ENCODE data around the gene CTNNBL1. TPM values are rescaled to one million over a fixed set of nuclear protein-coding genes. Genes with fewer than 3 reads are reported as not detected.
A peak's percentile ranks its signal among the peaks of the same experiment; 100 is the strongest.

Gene CTNNBL1
- total RNA-seq, 1 donor from 2014 or later = 87.7 TPM

DNA sequence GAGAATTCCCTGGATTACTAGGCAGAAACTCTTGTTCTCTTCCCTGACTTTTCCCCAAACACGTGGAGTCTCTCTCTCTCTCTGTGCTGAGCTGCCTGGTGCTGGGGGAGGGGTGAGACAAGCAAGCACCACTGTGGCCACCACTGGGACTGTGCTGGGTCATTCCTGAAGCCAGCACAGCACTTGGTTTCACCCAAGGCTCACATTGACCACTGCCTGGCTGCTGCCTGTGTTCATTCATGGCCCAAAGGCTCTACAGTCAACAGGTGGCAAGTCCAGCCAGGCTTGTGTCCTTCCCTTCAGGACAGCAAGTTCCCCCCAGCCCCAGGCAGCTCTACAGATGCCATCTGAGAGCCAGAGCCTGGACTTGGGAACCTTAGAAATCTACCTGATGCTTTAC lies 92.2 kb downstream of the CTNNBL1 start:
- Mint-ChIP-seq H3K9me3 (peaks cover 2% of the 10 kb centered on the region), H3K4me1 (peaks cover 11% of the 10 kb centered on the region), H3K27ac (ENCODE audit: unreplicated experiment) (no peak overlapping the region), H3K27me3 (ENCODE audit: low read depth) (no peaks in the 10 kb centered on the region), H3K36me3 (ENCODE audit: low read depth) (peaks cover 21% of the 10 kb centered on the region), H3K4me3 (no peak overlapping the region)
- TF ChIP-seq, protein P1, sequence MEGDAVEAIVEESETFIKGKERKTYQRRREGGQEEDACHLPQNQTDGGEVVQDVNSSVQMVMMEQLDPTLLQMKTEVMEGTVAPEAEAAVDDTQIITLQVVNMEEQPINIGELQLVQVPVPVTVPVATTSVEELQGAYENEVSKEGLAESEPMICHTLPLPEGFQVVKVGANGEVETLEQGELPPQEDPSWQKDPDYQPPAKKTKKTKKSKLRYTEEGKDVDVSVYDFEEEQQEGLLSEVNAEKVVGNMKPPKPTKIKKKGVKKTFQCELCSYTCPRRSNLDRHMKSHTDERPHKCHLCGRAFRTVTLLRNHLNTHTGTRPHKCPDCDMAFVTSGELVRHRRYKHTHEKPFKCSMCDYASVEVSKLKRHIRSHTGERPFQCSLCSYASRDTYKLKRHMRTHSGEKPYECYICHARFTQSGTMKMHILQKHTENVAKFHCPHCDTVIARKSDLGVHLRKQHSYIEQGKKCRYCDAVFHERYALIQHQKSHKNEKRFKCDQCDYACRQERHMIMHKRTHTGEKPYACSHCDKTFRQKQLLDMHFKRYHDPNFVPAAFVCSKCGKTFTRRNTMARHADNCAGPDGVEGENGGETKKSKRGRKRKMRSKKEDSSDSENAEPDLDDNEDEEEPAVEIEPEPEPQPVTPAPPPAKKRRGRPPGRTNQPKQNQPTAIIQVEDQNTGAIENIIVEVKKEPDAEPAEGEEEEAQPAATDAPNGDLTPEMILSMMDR (conservative IDR thresholded peaks at IDR 0.05) = no peak
- no peak for DNase-seq (ENCODE audit: low read depth, low spot score)

DNA sequence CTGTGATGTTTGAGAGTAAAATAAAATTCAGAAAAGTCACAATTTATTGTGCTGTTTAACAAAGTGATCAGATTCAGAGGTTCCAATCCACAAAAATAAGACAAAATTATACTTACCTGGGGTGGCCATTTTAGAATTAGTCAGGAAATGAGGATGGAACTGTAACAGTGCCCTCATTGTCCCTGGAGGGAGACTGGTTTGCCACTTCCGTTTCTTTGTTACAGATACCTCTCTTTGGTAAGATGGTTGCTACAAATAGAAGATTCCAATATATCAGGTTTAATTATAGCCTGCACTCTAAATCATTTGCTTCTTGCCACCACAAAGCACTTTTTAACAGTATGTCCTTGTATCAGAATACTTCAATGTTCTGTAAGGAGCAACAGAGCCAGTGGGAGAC lies 95.6 kb downstream of the CTNNBL1 start:
- peaks cover 11% of the 10 kb centered on the region for H3K4me1 Mint-ChIP-seq
- H3K27me3 Mint-ChIP-seq (ENCODE audit: low read depth) = no peaks in the 10 kb centered on the region
- TF ChIP-seq, protein P1 (conservative IDR thresholded peaks at IDR 0.05) = no peak
- H3K4me3 Mint-ChIP-seq = no peak overlapping the region
- peak overlapping the region; percentile 64 for H3K27ac Mint-ChIP-seq (ENCODE audit: unreplicated experiment)
- H3K36me3 Mint-ChIP-seq (ENCODE audit: low read depth) = peaks cover 33% of the 10 kb centered on the region
- H3K9me3 Mint-ChIP-seq = peaks cover 10% of the 10 kb centered on the region
- no peak for DNase-seq (ENCODE audit: low read depth, low spot score)

DNA sequence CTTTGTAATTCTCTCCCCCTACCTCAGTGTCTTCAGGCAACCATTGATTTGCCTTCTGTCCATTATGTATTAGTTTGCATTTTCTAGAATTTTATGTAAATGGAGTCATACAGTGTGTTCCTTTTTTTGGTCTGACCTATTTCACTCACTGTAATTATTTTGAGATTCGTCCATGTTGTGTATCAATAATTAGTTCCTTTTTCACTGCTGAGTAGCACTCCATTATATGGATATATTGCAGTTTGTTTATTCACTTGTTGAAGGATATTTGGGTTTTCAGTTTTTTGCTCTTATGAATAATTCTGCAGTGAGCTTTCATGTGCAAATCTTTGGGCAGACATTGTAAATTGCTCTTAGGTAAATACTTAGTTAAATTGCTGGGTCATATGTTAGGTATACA lies 97.1 kb downstream of the CTNNBL1 start:
- Mint-ChIP-seq H3K9me3 (peaks cover 10% of the 10 kb centered on the region), H3K36me3 (ENCODE audit: low read depth) (peaks cover 35% of the 10 kb centered on the region), H3K27me3 (ENCODE audit: low read depth) (no peaks in the 10 kb centered on the region), H3K4me1 (peaks cover 11% of the 10 kb centered on the region), H3K4me3 (no peak overlapping the region), H3K27ac (ENCODE audit: unreplicated experiment) (no peak overlapping the region)
- TF ChIP-seq, protein P1 (conservative IDR thresholded peaks at IDR 0.05) = no peak
- no peak for DNase-seq (ENCODE audit: low read depth, low spot score)

DNA sequence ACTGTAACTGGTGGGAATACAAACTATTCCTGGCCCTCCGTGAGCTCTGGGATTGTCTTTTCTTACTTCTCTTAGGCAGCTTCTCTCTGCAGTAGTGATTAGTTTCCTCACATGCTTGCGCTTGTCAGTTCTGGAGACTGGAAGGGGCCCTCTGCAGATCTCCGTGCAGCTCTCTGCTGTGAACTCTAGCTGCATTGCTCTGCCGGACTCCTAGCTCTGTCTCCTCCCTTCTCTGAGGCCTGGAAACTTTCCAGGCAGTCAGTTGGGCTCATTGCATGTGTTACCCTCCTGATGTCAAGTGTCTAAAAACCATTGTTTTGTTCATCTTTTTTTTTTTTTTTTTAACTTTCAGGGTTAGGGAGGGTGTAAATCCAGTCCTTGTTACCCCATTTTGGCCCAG lies 102.3 kb downstream of the CTNNBL1 start:
- peaks cover 4% of the 10 kb centered on the region for H3K4me1 Mint-ChIP-seq
- H3K36me3 Mint-ChIP-seq (ENCODE audit: low read depth) = peaks cover 14% of the 10 kb centered on the region
- no peak overlapping the region for H3K4me3 Mint-ChIP-seq
- TF ChIP-seq, protein P1 (conservative IDR thresholded peaks at IDR 0.05) = no peak
- peaks cover 7% of the 10 kb centered on the region for H3K9me3 Mint-ChIP-seq
- no peak for DNase-seq (ENCODE audit: low read depth, low spot score)
- H3K27ac Mint-ChIP-seq (ENCODE audit: unreplicated experiment) = no peak overlapping the region
- no peaks in the 10 kb centered on the region for H3K27me3 Mint-ChIP-seq (ENCODE audit: low read depth)

DNA sequence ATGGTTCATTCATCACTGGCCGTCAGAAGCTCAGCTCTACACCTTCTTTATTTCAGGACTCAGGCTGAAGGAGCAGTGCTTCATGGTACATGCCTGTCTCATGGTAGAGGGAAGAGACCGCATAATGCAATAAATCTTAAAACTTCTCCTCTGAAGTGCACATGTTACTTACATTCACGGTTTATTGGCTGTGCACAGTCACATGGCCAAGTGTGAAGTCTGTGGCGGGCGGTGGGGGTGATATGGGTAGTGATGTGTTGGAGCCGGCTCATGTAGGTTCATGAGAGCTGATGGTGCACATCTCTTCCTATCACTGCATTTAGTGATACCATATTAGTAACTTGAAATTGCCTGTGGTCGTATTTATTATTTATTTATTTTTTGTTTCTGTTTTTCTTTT lies 102.9 kb downstream of the CTNNBL1 start:
- H3K4me1 Mint-ChIP-seq = peaks cover 4% of the 10 kb centered on the region
- H3K27ac Mint-ChIP-seq (ENCODE audit: unreplicated experiment) = no peak overlapping the region
- no peaks in the 10 kb centered on the region for H3K27me3 Mint-ChIP-seq (ENCODE audit: low read depth)
- DNase-seq (ENCODE audit: low read depth, low spot score) = no peak
- TF ChIP-seq, protein P1 (conservative IDR thresholded peaks at IDR 0.05) = no peak
- H3K9me3 Mint-ChIP-seq = peaks cover 4% of the 10 kb centered on the region
- H3K36me3 Mint-ChIP-seq (ENCODE audit: low read depth) = peaks cover 10% of the 10 kb centered on the region
- no peak overlapping the region for H3K4me3 Mint-ChIP-seq
